Stimulated activated CD8-positive, alpha-beta memory T cell treated with anti-CD3 and anti-CD28 coated beads, Interleukin-12 subunit alpha, Interleukin-12 subunit beta, amount 100 ng/mL, for 4 hours (primary cell): ENCODE data around the gene CACNB2.

ENCODE experiments used
- DNase-seq: peaks from one replicate; pipeline ENCODE4 v3.0.0-alpha.2; 2020; ENCODE audit warnings: low read depth

CACNB2 gene

GRCh38 chr10:18455086-18455884 is 315.1 kb downstream of the CACNB2 start:
- no peak for DNase-seq

- DNase-seq, result no peak
These were observed 316.8 kb downstream of the CACNB2 start for GRCh38 chr10:18456984-18457383.

- DNase-seq, result no peak
These were observed 319.8 kb downstream of the CACNB2 start for GRCh38 chr10:18460032-18460431.

GRCh38 chr10:18463673-18464211 is 323.5 kb downstream of the CACNB2 start:
- DNase-seq, result no peak

- no peak for DNase-seq
These were observed 328.9 kb downstream of the CACNB2 start for GRCh38 chr10:18469125-18469524.

- no peak for DNase-seq
These were observed 332.8 kb downstream of the CACNB2 start for GRCh38 chr10:18472977-18473376.

GRCh38 chr10:18473424-18474117 is 333.3 kb downstream of the CACNB2 start:
- no peak for DNase-seq

GRCh38 chr10:18474118-18474455 is 333.9 kb downstream of the CACNB2 start:
- no peak for DNase-seq

GRCh38 chr10:18476076-18476647 is 335.9 kb downstream of the CACNB2 start:
- no peak for DNase-seq

GRCh38 chr10:18478354-18478753 is 338.1 kb downstream of the CACNB2 start:
- DNase-seq, result no peak

GRCh38 chr10:18479502-18479901 is 339.3 kb downstream of the CACNB2 start:
- no peak for DNase-seq

GRCh38 chr10:18483516-18484186 is 343.4 kb downstream of the CACNB2 start:
- DNase-seq, result no peak

GRCh38 chr10:18486438-18486837 is 346.2 kb downstream of the CACNB2 start:
- no peak for DNase-seq

- DNase-seq, result no peak
These were observed 350.5 kb downstream of the CACNB2 start for GRCh38 chr10:18490755-18491154.

- DNase-seq, result no peak
These were observed 357.7 kb downstream of the CACNB2 start for GRCh38 chr10:18497806-18498369.

GRCh38 chr10:18498998-18499397 is 358.8 kb downstream of the CACNB2 start:
- no peak for DNase-seq

GRCh38 chr10:18500576-18500975 is 360.4 kb downstream of the CACNB2 start:
- no peak for DNase-seq

- no peak for DNase-seq
These were observed 361.0 kb downstream of the CACNB2 start for GRCh38 chr10:18501198-18501597.

- DNase-seq, result no peak
These were observed 361.4 kb downstream of the CACNB2 start for GRCh38 chr10:18501629-18502028.

GRCh38 chr10:18504161-18504560 is 363.9 kb downstream of the CACNB2 start:
- DNase-seq, result no peak

- DNase-seq, result no peak
These were observed 365.4 kb downstream of the CACNB2 start for GRCh38 chr10:18505456-18506118.

- DNase-seq, result no peak
These were observed 368.4 kb downstream of the CACNB2 start for GRCh38 chr10:18508587-18508986.
